Endothelial cell of umbilical vein (primary cell): Measurements from ENCODE around the gene TDRD10. TPM values are rescaled to one million over a fixed set of nuclear protein-coding genes. Genes with fewer than 3 reads are reported as not detected.
A peak's percentile ranks its signal among the peaks of the same experiment; 100 is the strongest.
"Not testable (repeated sequence)": the region's sequence is repeated elsewhere in the genome, so short reads cannot be mapped to it uniquely, and the experiment has no call there.

Experiments
- BruUV-seq: library from RNA; stranded (reverse); fragments of 400-500 nt; replicated peaks from 2 replicates; lab custom pipeline; 2021; lab: Mats Ljungman, UMichigan
- CTCF ChIA-PET: fragments of 300-600, 350-600 bp; sonication (Branson Sonifier 250); formaldehyde crosslinking; loops from one replicate; lab custom pipeline; 2021; ENCODE audit warnings: antibody characterized with exemption, inconsistent platforms; lab: Charles Lee
- POLR2A ChIA-PET: fragments of 300-600, 350-600 bp; sonication (Branson Sonifier 250); formaldehyde crosslinking; loops from one replicate; lab custom pipeline; 2021; ENCODE audit warnings: antibody characterized with exemption, inconsistent platforms; lab: Charles Lee
- DNase-seq: peaks from one replicate; pipeline ENCODE4 v3.0.0-alpha.2; 2011; ENCODE audit warnings: low read depth, low spot score
- FAIRE-seq: peaks from 2 replicates; lab custom pipeline; 2011; peaks lifted over from hg19 to GRCh38; lab: Jason Lieb, UNC
- H2AFZ ChIP-seq: 2 replicates; pipeline ENCODE4 v1.6.0; 2012; ENCODE audit warnings: low read depth, low read length, control low read depth, inconsistent platforms
- H3K27ac ChIP-seq: 2 replicates; pipeline ENCODE4 v1.5.1; 2011; ENCODE audit warnings: low read depth, mild to moderate bottlenecking, control low read depth, low read length, moderate library complexity; ENCODE audit not compliant: insufficient read depth
- H3K27me3 ChIP-seq, 2 experiments: 2 replicates each; pipeline versions ENCODE4 v1.6.0 to v1.6.1; 2011; ENCODE audit warnings: low read length in 2 of 2, mixed read lengths in 1 of 2; ENCODE audit not compliant: control insufficient read depth in 2 of 2, insufficient read depth in 2 of 2
- H3K36me3 ChIP-seq, 2 experiments: 2 replicates in 1 of 2; 3 replicates in 1 of 2; pipeline ENCODE4 v1.5.1; 2011; ENCODE audit warnings: low read length in 2 of 2, mild to moderate bottlenecking in 1 of 2, moderate library complexity in 1 of 2; ENCODE audit not compliant: control insufficient read depth in 2 of 2, insufficient read depth in 2 of 2; ENCODE audit errors: extremely low read depth in 1 of 2
- H3K4me1 ChIP-seq: 3 replicates; pipeline ENCODE4 v1.5.1; 2011; ENCODE audit warnings: mild to moderate bottlenecking, low read length; ENCODE audit not compliant: control insufficient read depth, insufficient read depth; ENCODE audit errors: extremely low read depth
- H3K4me2 ChIP-seq: 2 replicates; pipeline ENCODE4 v1.6.1; 2011; ENCODE audit warnings: low read length, control low read depth, mixed read lengths; ENCODE audit not compliant: insufficient read depth
- H3K4me3 ChIP-seq, 3 experiments: fragments of 200-600 bp in 1 of 3; sonication (generic), shearing (Covaris generic) in 1 of 3; replicated peaks in 1 of 3; 2 replicates each; pipeline ENCODE4 v1.5.1; 2011 to 2016; ENCODE audit warnings: control low read depth in 3 of 3, low read length in 3 of 3, mild to moderate bottlenecking in 2 of 3, inconsistent platforms in 1 of 3, low read depth in 1 of 3, moderate library complexity in 1 of 3; ENCODE audit not compliant: insufficient read depth in 1 of 3
- H3K79me2 ChIP-seq: 2 replicates; pipeline ENCODE4 v1.6.0; 2012; ENCODE audit warnings: low read length, inconsistent platforms; ENCODE audit not compliant: control insufficient read depth, insufficient read depth
- H3K9ac ChIP-seq: replicated peaks from 2 replicates; pipeline ENCODE3; 2011; ENCODE audit warnings: low read length, control low read depth; ENCODE audit not compliant: insufficient read depth; ENCODE audit errors: extremely low read depth
- H3K9me1 ChIP-seq: replicated peaks from 3 replicates; pipeline ENCODE4 v1.6.0; 2011; ENCODE audit warnings: mild to moderate bottlenecking, low read length; ENCODE audit not compliant: control insufficient read depth, insufficient read depth; ENCODE audit errors: extremely low read depth
- H3K9me3 ChIP-seq: replicated peaks from 2 replicates; pipeline ENCODE4 v1.5.1; 2012; ENCODE audit warnings: low read length, inconsistent platforms; ENCODE audit not compliant: control insufficient read depth, insufficient read depth
- H4K20me1 ChIP-seq: replicated peaks from 2 replicates; pipeline ENCODE3; 2011; ENCODE audit warnings: mild to moderate bottlenecking, low read length; ENCODE audit not compliant: control insufficient read depth, insufficient read depth; ENCODE audit errors: extremely low read depth
- CTCF ChIP-seq, 2 donors: IDR thresholded peaks; 1 replicate in 1 of 2; 2 replicates in 1 of 2; pipeline ENCODE4 v1.5.1; 2011; ENCODE audit warnings: low read length in 2 of 2, mild to moderate bottlenecking in 2 of 2, moderate library complexity in 2 of 2, control low read depth in 1 of 2, inconsistent platforms in 1 of 2, low read depth in 1 of 2; ENCODE audit not compliant: insufficient read depth in 1 of 2; ENCODE audit errors: extremely low read depth in 1 of 2
- EZH2 ChIP-seq: IDR thresholded peaks from 2 replicates; pipeline ENCODE4 v1.6.1; 2012; ENCODE audit warnings: borderline replicate concordance, low read depth, mild to moderate bottlenecking, moderate library complexity, low read length, inconsistent platforms; ENCODE audit not compliant: severe bottlenecking
- JUN ChIP-seq: IDR thresholded peaks from 2 replicates; pipeline ENCODE4 v1.6.1; 2011; ENCODE audit warnings: borderline replicate concordance, low read depth; ENCODE audit not compliant: insufficient read length, insufficient read depth
- MAX ChIP-seq: IDR thresholded peaks from 2 replicates; pipeline ENCODE4 v1.6.1; 2011; ENCODE audit not compliant: insufficient read depth, insufficient read length
- POLR2A ChIP-seq: IDR thresholded peaks from 2 replicates; pipeline ENCODE4 v1.6.1; 2012; ENCODE audit warnings: low read depth, mild to moderate bottlenecking, control low read depth, low read length
- POLR2AphosphoS5 ChIP-seq: IDR thresholded peaks from 2 replicates; pipeline ENCODE4 v1.6.1; 2012; ENCODE audit warnings: low read depth, mild to moderate bottlenecking, control low read depth, low read length, moderate library complexity; ENCODE audit not compliant: insufficient read depth
- dilution Hi-C: fragments of 300-500 bp; cut with MboI; formaldehyde crosslinking; loops from one replicate; pipeline ENCODE4 v1.15.0; 2019; ENCODE audit warnings: low sequenced_read_pairs; ENCODE audit not compliant: extremely low pct_ligation_motif_present
- intact Hi-C: fragments of 100-400 bp; cut with micrococcal nuclease; formaldehyde crosslinking; loops from one replicate; pipeline ENCODE4 v1.10.0; 2022
- polyA plus RNA-seq, 4 experiments: library from polyadenylated mRNA; depleted of rRNA in 3 of 4; stranded (reverse) in 3 of 4; unstranded in 1 of 4; fragments of >200 nt; gene quantifications; 2 replicates each; pipeline versions ENCODE4 v1.2.1 to v1.2.3, GENCODE V29; 2011 to 2012; ENCODE audit warnings: missing spikeins in 1 of 4
- total RNA-seq: library from RNA; stranded (reverse); gene quantifications from 2 replicates; pipeline ENCODE4 v1.2.3, GENCODE V29; 2021

TDRD10 gene
- total and polyA plus RNA-seq, 2 donors (not counting 3 experiments of a cell fraction or from before 2014, with no cell fraction given), result 6.1 to 9.1 TPM

GRCh38 chr1:154485910-154486496, 16.0 kb upstream of the TDRD10 start:
- no peak for TF ChIP-seq POLR2AphosphoS5
- TF ChIP-seq MAX, result no peak
- no peak for TF ChIP-seq JUN
- no peak for TF ChIP-seq EZH2
- TF ChIP-seq POLR2A, result no peak
- TF ChIP-seq CTCF (IDR thresholded peaks at IDR 0.05; ENCODE audit: extremely low read depth in 1 of 2, insufficient read depth in 1 of 2, low read depth in 1 of 2, low read length in 2 of 2), result no peak
- no TSS peak for BruUV-seq
- Histone ChIP-seq H3K36me3 (peaks cover 8 to 28% of the 10 kb centered on the region in 2 experiments), H3K4me3 (no peak overlapping the region), H3K27me3 (no peaks in the 10 kb centered on the region), H2AFZ (no peak overlapping the region), H4K20me1 (no peaks in the 10 kb centered on the region), H3K4me1 (peaks cover 65% of the 10 kb centered on the region), H3K9me1 (no peaks in the 10 kb centered on the region), H3K4me2 (peak overlapping the region; percentile 9), H3K79me2 (peaks cover 19% of the 10 kb centered on the region), H3K9ac (peak overlapping the region; percentile 9), H3K27ac (peak overlapping the region; percentile 85), H3K9me3 (no peaks in the 10 kb centered on the region)
- ChIA-PET POLR2A (interaction anchor here (0.7 to 0.9 kb wide), 2 partner anchors 11 to 594 kb away, joined by 3 to 6 read pairs; no protein-coding TSS in a partner anchor), CTCF (interaction anchor here (1.0 to 8.9 kb wide), 4 partner anchors 9 to 62 kb away, joined by 4 to 489 read pairs (median 6); no protein-coding TSS in a partner anchor)
- FAIRE-seq (no peak), DNase-seq (peak; percentile 34)
- intact Hi-C loops, result loop anchor here (1.0 to 10.0 kb wide), 3 partner anchors 7 to 489 kb away; partner anchors contain the start of genes CKS1B and SHC1
- dilution Hi-C loops, result no loop called here

DNA sequence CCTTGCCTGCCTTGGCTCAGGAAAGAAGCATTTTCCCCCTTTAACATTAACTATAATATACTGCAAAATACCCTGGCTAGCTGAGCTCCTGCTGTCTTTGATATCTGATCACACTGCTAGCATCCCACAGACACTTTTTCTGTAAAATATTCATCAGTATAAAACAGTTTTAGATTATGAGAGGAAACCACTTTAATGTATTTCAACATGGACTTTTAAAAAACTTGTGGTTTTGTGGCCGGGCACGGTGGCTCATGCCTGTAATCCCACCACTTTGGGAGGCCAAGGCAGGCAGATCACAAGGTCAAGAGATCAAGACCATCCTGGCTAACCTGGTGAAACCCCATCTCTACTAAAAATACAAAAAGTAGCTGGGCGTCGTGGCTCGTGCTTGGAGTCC, 15.3 kb upstream of the TDRD10 start:
- CTCF ChIA-PET, result interaction anchor here (1.0 to 8.9 kb wide), 4 partner anchors 9 to 61 kb away, joined by 4 to 489 read pairs (median 6); no protein-coding TSS in a partner anchor
- H3K4me2 ChIP-seq, H4K20me1 ChIP-seq, FAIRE-seq, H3K4me3 ChIP-seq, DNase-seq, dilution Hi-C loops, H3K9ac ChIP-seq, H3K9me3 ChIP-seq, H3K9me1 ChIP-seq, BruUV-seq, H3K27me3 ChIP-seq, H2AFZ ChIP-seq: not testable (repeated sequence)
- Histone ChIP-seq H3K36me3 (peaks cover 9 to 28% of the 10 kb centered on the region in 2 experiments), H3K4me1 (peaks cover 67% of the 10 kb centered on the region), H3K27ac (peak overlapping the region; percentile 85), H3K79me2 (peaks cover 27% of the 10 kb centered on the region)
- POLR2A ChIA-PET, result interaction anchor here (0.7 kb wide), 1 partner anchor 595 kb away, joined by 3 read pairs; no protein-coding TSS in a partner anchor
- intact Hi-C loops, result loop anchor here (10.0 kb wide), 1 partner anchor 488 kb away; the partner anchor contains the start of genes CKS1B and SHC1
